Measurements from ENCODE around the gene SYT15. TPM values are rescaled to one million over a fixed set of nuclear protein-coding genes. Genes with fewer than 3 reads are reported as not detected.
"Not testable (repeated sequence)": the region's sequence is repeated elsewhere in the genome, so short reads cannot be mapped to it uniquely, and the experiment has no call there.

Gene SYT15
- total and polyA plus RNA-seq, 4 donors, result 3.8 to 53.5 (median 21.6) TPM

- not testable (repeated sequence) for H3K4me1 ChIP-seq (ENCODE audit: control insufficient read depth in 5 of 5, insufficient read depth in 5 of 5, low read length in 5 of 5); H3K27ac ChIP-seq (ENCODE audit: low read depth in 1 of 2, low read length in 1 of 2); ATAC-seq (ENCODE audit: insufficient read depth, low FRiP score); H3K4me3 ChIP-seq; H3K27me3 ChIP-seq (ENCODE audit: control insufficient read depth in 3 of 3, insufficient read depth in 3 of 3, low read length in 2 of 3); H3K9me3 ChIP-seq (ENCODE audit: control insufficient read depth in 4 of 4, insufficient read depth in 3 of 4, low read length in 3 of 4); DNase-seq; H3K36me3 ChIP-seq (ENCODE audit: control insufficient read depth in 4 of 4, insufficient read depth in 4 of 4, low read length in 4 of 4); H3K9ac ChIP-seq (ENCODE audit: insufficient read depth in 1 of 2, low read length in 2 of 2)
- no CpG with 5 or more reads among the region's 3 CpGs for WGBS, 2 donors
Observed at GRCh38 chr10:46631683-46632082, 52.8 kb downstream of the SYT15 start.

GRCh38 chr10:46634698-46635097 is 55.8 kb downstream of the SYT15 start:
- not testable (repeated sequence) for H3K36me3 ChIP-seq (ENCODE audit: control insufficient read depth in 4 of 4, insufficient read depth in 4 of 4, low read length in 4 of 4); ATAC-seq (ENCODE audit: insufficient read depth, low FRiP score); H3K9me3 ChIP-seq (ENCODE audit: control insufficient read depth in 4 of 4, insufficient read depth in 3 of 4, low read length in 3 of 4); H3K9ac ChIP-seq (ENCODE audit: insufficient read depth in 1 of 2, low read length in 2 of 2); H3K27me3 ChIP-seq (ENCODE audit: control insufficient read depth in 3 of 3, insufficient read depth in 3 of 3, low read length in 2 of 3); H3K27ac ChIP-seq (ENCODE audit: low read depth in 1 of 2, low read length in 1 of 2); DNase-seq; H3K4me1 ChIP-seq (ENCODE audit: control insufficient read depth in 5 of 5, insufficient read depth in 5 of 5, low read length in 5 of 5); H3K4me3 ChIP-seq
- 49 to 61% methylated on average over 5 of the region's 5 CpGs for WGBS, 2 donors

DNA sequence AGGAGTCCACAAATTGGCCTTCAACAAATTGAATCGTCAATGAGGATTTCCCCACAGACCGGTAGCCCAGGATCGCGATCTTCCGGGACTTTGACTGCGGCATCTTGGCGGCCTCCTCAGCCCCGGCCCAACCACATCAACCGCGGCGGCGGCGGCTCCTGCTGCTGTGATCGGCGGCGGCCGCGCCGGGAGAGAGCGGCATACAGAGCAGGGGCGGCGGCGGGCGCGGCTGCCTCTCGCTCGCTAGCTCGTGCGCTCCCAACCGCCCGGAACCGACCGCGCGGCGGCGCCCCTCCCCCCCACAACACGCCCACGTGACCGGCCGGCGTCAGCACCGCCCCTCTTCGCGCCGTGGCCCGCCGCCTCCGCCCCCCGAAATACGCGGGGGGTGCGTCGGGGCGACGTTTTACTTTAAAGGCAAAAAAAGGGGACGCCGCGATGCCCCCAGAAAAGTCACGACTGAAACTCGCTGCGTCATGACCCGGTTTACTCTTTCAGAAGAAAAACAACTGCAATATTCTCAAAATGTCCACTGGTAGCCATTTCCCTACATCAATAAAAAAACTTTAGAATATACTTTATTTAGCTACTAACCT is 56.5 kb downstream of the SYT15 start:
- H3K4me1 ChIP-seq (ENCODE audit: control insufficient read depth in 5 of 5, insufficient read depth in 5 of 5, low read length in 5 of 5); H3K27me3 ChIP-seq (ENCODE audit: control insufficient read depth in 3 of 3, insufficient read depth in 3 of 3, low read length in 2 of 3); H3K9ac ChIP-seq (ENCODE audit: insufficient read depth in 1 of 2, low read length in 2 of 2); DNase-seq; H3K36me3 ChIP-seq (ENCODE audit: control insufficient read depth in 4 of 4, insufficient read depth in 4 of 4, low read length in 4 of 4); H3K9me3 ChIP-seq (ENCODE audit: control insufficient read depth in 4 of 4, insufficient read depth in 3 of 4, low read length in 3 of 4); H3K4me3 ChIP-seq: not testable (repeated sequence)
- WGBS, 2 donors, result 2 to 3% methylated on average over 7 of the region's 63 CpGs
- peak; percentile 89 for ATAC-seq (ENCODE audit: insufficient read depth, low FRiP score)
- H3K27ac ChIP-seq (ENCODE audit: low read depth in 1 of 2, low read length in 1 of 2), result peak overlapping the region in 1 of 2 donors; percentile 45

DNA sequence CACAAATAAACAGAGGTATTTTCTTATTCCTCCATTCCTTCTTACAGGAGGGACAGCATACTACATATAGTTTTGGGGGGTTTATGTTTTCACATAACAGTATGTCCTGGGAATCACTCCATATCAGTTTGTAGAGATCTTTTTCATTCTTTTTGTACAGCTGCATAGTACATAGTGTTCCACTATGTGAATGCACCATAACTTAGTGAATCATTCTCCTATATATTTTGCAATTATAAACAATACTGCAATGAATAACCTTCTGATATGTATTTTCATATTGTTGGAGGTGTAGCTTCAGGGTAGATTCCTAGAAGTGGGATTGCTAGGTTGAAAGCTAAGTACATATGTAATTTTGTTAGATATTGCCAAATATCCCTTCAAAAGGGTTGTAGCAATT is 61.1 kb downstream of the SYT15 start:
- H3K4me1 ChIP-seq (ENCODE audit: control insufficient read depth in 5 of 5, insufficient read depth in 5 of 5, low read length in 5 of 5); H3K36me3 ChIP-seq (ENCODE audit: control insufficient read depth in 4 of 4, insufficient read depth in 4 of 4, low read length in 4 of 4); DNase-seq; H3K4me3 ChIP-seq; H3K27me3 ChIP-seq (ENCODE audit: control insufficient read depth in 3 of 3, insufficient read depth in 3 of 3, low read length in 2 of 3); ATAC-seq (ENCODE audit: insufficient read depth, low FRiP score); H3K9ac ChIP-seq (ENCODE audit: insufficient read depth in 1 of 2, low read length in 2 of 2); H3K9me3 ChIP-seq (ENCODE audit: control insufficient read depth in 4 of 4, insufficient read depth in 3 of 4, low read length in 3 of 4); H3K27ac ChIP-seq (ENCODE audit: low read depth in 1 of 2, low read length in 1 of 2): not testable (repeated sequence)

Other genes starting within 250 kb of the SYT15 start
- gene ANXA8L1, start 203.4 kb upstream of the SYT15 start, total RNA-seq, result 10 to 100 TPM; 12.0 to 18.9 TPM
- 10 to 100 TPM; 22.0 to 23.9 TPM for gene ANXA8L1, start 203.4 kb upstream of the SYT15 start, polyA plus RNA-seq
- gene NPY4R, start 113.2 kb upstream of the SYT15 start, total RNA-seq, result 10 to 100 TPM in 1 of 2 donors, 1 to 10 TPM in 1; 2.6 to 11.6 TPM
- gene NPY4R, start 113.2 kb upstream of the SYT15 start, polyA plus RNA-seq, result under 1 TPM; 0.07 to 0.12 TPM
- gene GPRIN2, start 22.5 kb upstream of the SYT15 start, total RNA-seq, result 10 to 100 TPM; 23.2 to 36.5 TPM
- gene GPRIN2, start 22.5 kb upstream of the SYT15 start, polyA plus RNA-seq, result 10 to 100 TPM; 17.7 to 35.0 TPM

Data from lung (tissue), 10 donors.